Right lobe of liver (tissue), 4 donors: Measurements from ENCODE around the gene ARF1.

Experiments
- POLR2A ChIP-seq: fragments of 450-650 bp; IDR thresholded peaks from one replicate; pipeline ENCODE4 v1.6.1; 2017; ENCODE audit warnings: antibody characterized with exemption, mild to moderate bottlenecking
- TF ChIP-seq, protein P1 (sequence below), 4 donors: fragments of 200-600 bp in 3 of 4; fragments of 450-650 bp in 1 of 4; IDR thresholded peaks; one replicate each; pipeline versions ENCODE4 v1.5.1 to v1.8.0; 2016 to 2022; ENCODE audit warnings: antibody characterized with exemption in 4 of 4, mild to moderate bottlenecking in 2 of 4
- donor health status: DM: no; HTN: no; CAD: no.
- donor health status: DM: no; HTN: no; CAD: no.
- donor health status: DM: no; HTN: yes; CAD: no.

DNA sequence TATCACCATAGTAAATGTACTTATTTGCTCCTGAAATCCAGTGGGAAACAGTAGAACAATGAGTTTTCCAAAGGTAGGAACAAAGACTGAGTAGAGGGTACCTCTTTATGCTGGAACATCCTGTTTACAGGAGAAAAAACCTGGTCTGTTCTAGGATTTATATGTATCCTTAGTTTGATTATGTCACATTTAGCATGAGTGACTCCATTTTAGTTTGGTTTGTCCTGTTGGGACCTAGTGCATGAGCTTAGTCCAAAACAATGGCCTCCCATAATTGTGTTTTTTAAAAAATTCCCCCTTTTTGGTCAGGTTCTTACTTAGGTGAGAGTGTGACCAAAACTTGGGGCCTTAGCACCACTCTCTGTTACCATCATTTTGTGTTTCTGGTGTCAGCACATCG is 30.1 kb downstream of the ARF1 start:
- TF ChIP-seq POLR2A, result no peak
- TF ChIP-seq, protein P1, sequence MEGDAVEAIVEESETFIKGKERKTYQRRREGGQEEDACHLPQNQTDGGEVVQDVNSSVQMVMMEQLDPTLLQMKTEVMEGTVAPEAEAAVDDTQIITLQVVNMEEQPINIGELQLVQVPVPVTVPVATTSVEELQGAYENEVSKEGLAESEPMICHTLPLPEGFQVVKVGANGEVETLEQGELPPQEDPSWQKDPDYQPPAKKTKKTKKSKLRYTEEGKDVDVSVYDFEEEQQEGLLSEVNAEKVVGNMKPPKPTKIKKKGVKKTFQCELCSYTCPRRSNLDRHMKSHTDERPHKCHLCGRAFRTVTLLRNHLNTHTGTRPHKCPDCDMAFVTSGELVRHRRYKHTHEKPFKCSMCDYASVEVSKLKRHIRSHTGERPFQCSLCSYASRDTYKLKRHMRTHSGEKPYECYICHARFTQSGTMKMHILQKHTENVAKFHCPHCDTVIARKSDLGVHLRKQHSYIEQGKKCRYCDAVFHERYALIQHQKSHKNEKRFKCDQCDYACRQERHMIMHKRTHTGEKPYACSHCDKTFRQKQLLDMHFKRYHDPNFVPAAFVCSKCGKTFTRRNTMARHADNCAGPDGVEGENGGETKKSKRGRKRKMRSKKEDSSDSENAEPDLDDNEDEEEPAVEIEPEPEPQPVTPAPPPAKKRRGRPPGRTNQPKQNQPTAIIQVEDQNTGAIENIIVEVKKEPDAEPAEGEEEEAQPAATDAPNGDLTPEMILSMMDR (IDR thresholded peaks at IDR 0.05), result no peak
